HuH-7.5 (cell line): ENCODE results near the gene HPSE2.
"Not testable (repeated sequence)": the region's sequence is repeated elsewhere in the genome, so short reads cannot be mapped to it uniquely, and the experiment has no call there.

Source experiments
- DNase-seq: peaks from one replicate; pipeline ENCODE4 v3.0.0; 2011; ENCODE audit warnings: low spot score

HPSE2 gene

DNA sequence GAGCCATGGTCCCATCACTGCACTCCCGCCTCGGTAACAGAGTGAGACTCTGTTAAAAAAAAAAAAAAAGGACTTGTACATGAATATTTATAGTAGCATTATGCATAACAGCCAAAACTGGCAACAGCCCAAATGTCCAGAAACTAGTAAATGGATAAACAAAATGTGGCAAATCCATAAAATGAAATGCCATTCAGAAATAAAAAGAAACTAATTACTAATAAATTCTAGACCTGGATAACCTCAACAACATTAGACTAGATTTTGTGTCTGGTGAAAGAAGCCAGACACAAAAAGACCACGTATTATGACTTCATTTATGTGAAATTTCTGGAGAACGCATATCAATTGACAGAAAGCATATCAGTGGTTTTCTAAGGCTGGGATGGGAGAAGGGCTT, 74.5 kb downstream of the HPSE2 start:
- no peak for DNase-seq

DNA sequence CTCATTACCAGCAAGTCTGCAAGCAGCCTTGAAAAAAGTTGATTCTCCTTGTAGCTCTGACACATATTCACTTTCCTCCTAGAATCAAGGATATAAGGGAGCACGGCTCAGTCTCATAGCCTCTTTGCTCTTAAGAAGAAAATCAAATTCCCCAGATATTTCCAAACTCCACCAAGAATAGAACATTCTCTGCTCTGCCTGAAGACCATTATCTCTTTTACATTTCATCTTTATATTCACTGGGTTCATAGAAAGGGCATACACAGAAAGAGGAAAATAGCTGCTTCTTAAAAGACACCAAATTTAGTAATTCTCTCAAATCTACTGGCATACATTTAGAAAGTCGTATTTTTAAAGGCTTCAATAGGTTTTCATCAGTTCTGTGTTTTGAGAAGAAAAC, 92.0 kb downstream of the HPSE2 start:
- no peak for DNase-seq

DNA sequence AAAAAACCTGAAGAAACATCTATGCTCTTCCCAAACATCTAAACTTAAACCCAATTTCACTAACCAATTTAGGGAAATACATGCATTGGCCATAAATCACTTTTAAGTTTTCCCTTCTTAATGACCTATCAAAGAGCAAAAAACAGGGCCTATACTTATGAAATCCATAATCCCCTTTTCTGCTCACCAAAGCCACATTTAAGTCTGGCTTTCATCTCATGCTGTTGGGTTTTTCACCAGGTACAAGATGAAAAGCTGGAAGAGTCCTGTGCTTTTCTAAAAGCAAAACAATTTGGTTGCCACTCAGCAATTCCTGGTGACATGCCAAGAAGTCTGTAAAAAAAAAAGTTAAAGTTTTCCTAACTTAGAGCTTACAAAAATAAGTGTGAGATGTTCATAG, 92.6 kb downstream of the HPSE2 start:
- DNase-seq = no peak

DNA sequence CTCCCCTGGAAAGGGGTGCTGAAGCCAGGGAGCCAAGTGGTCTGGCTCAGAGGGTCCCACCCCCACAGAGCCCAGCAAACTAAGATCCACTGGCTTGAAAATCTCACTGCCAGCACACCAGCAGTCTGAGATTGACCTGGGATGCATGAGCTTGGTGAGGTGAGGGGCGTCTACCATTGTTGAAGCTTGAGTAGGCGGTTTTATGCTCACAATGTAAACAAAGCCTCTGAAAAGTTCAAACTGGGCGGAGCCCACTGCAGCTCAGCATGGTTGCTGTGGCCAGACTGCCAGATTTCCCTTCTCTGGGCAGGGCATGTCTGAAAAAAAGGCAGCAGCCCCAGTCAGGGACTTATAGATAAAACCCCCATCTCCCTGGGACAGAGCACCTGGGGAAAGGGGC, 102.8 kb downstream of the HPSE2 start:
- not testable (repeated sequence) for DNase-seq

DNA sequence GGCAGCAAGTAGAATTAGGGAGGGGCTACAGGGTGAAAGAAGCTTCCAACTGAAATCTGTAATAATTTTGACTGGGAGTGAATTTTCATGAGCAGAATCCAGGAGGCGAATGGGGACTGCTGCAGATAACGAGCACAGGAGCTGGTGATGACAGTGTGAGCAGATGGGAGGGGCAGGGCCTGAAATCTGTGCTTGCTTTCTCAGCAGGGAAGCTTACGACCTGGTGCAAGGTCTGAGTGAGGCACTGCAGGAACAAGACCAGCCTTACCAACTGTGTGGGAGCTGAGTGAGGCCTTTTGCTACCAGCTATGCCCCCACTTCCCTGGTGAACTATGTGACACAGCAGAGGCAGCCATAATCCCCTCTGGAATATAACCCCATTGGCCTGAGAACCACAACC, 109.8 kb downstream of the HPSE2 start:
- no peak for DNase-seq

DNA sequence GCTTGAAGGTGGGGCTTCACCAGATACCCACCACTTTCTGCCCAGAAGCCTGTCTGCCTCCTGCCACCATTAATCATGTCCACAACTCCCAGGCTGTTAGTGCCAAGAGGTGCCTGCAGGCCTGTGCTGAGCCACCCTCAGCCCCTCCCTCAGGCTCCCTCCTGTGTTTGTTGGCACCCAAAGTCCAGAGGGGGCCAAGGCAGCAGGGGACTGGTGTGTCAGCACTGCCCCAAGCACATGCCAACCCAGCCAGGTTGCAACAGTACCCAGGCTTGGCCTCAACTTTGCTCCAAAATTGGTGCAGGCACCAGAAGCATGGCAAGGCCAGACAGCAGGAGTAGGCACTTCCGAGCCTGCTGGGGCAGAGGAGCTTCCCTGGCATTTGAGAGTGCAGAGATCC, 111.3 kb downstream of the HPSE2 start:
- DNase-seq = no peak

DNA sequence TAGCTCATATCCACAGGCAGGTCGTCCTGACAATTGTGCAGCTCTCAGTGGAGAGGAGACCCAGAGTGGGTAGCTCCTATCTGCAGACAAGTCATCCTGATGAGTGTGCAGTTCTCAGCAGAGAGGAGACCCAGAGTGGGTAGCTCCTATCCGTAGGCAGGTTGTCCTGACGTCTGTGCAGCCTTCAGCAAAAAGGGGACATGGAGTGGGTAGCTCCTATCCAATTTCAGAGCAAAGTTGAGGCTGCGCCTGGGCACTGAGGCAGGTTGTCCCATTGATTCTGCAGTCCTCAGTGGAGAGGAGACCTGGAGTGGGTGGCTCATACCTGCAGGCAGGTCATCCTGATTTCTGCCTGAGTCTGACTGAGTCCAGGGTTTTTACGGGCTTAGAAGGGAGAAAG, 111.8 kb downstream of the HPSE2 start:
- no peak for DNase-seq

DNA sequence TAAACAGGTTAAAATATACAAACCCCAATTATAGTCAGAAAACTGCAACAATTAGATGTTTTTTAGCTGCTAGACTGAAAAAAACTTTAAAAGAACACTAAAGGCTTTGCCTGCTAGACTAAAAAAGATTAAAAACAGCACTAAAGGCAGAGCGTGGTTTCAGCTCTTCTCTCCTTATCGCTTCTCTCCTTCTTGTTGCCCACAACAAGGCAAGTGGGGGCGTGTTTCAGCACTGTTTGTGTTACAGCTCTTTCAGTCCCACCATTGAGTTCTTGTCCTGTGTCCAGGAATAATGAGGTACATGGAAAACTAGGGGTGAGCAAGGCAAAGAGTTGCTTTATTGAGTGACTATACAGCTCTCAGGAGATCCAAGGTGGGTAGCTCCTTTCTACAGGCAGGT, 112.3 kb downstream of the HPSE2 start:
- DNase-seq = no peak

DNA sequence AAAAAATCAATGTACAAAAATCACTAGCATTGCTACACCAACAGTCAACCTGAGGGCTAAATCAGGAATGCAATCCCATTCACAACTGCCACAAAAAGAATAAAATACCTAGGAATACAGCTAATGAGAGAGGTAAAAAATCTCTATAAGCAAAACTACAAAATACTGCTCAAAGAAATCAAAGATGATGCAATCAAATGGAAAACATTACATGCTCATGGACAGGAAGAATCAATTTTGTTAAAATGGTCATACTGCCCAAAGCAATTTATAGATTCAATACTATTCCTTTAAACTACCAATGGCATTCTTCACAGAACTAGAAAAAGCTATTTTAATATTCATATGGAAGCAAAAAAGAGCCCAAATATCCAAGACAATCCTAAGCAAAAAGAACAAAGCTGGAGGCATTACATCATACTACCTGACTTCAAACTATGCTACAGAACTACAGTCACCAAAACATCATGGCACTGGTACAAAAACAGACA, 116.3 kb downstream of the HPSE2 start:
- no peak for DNase-seq

DNA sequence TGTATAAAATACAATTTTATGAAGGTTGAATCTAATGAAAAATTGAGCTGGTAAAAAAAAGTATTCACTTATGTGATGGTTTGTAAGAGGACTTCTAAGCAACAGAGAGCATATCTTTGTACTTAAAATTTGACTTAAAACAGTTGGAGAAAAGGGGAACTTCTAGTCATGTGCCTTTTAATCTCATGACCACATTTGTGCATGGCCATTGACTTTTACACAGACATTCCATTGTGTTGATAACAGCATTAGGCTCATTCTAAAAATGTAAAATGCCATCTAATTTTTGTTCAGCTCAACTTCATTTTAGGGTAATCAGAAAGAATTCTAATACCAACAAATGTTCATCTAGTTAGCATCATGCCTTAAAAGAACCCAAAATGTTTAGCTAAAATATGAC, 119.9 kb downstream of the HPSE2 start:
- no peak for DNase-seq

DNA sequence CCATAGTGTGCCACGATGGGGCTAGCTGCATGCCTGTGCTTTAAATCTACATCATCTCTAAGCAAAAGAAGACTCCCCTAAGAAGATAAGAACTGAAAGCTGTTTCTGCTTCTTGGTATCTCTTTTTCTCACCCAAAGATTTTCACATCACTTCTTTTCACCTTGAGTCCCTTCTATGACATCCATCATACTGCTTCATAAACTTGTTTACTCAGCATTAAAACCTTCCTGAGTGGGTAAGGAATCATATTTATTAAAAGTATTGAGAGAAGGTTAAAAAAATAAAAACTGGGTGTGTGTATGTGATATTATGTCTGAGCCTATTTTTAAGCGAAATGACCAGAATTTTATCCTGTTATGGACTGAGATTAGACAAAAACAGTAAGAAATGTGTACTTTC, 150.3 kb downstream of the HPSE2 start:
- no peak for DNase-seq

DNA sequence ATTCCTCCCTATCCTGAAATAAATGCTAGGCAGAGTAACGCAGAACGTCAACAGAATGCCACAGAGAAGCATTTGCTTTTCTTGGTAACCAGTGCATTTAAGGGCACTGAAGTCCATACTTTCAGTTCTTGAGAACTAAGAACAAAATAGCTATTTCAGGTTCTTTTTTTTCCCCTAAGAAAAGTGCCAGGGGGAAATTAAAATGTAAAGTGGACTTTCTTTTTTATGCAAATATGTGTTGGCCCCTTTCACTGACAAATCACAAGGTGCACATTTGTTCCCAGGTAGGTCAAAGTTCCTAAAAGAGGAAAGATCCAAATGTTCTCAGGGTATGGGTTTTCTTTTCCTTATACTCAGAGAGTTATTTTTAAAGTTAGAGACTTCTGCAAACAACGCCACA, 151.5 kb downstream of the HPSE2 start:
- no peak for DNase-seq

DNA sequence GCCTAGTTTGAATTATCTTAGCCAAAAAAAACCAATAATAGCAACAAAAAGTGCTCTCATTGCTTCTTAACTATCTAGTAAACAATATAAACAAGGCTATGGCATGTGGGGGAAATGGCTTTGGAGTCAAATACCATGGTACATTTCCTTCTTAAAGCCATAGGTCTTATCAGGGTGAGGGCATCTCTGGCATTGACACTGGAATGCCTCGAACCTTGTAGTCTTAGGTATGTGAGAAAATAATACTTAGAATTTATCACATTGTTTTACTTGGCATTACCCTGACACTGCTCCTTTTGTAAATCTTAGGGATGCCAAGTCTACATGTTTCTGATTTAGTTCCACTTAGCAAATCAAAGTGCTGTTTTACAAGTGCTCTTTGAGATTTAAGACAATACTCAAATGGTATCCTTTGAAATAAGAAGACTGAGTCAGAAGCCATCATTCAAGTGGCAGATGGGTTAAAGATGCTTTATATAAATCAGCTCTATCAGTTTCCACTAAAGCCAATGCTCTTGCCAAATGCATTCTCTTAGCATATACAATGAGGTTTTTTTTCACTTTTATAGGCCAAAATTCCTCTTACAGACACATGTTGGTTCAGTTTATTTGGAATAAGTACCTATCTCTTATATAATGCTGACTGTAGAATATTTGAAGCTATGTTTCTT, 155.2 kb downstream of the HPSE2 start:
- no peak for DNase-seq

DNA sequence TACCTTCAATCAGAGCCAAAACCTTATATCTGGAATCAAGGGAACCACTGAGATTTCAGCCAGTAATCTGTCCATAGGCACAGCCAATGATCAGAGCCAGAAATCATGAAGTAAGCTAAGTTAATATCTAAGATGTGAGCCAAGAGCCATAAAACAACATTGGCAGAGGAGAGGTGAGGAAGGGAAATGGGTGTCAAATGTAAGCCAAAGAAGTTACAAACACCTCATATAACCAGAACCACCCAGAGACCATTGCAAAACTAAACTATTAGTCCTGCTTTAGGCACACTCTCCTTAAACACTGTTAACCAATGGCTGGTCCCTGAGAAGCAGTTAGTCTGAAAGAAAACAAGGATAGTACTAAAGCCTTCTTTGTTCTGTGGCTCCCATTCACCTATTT, 173.1 kb downstream of the HPSE2 start:
- DNase-seq = no peak

DNA sequence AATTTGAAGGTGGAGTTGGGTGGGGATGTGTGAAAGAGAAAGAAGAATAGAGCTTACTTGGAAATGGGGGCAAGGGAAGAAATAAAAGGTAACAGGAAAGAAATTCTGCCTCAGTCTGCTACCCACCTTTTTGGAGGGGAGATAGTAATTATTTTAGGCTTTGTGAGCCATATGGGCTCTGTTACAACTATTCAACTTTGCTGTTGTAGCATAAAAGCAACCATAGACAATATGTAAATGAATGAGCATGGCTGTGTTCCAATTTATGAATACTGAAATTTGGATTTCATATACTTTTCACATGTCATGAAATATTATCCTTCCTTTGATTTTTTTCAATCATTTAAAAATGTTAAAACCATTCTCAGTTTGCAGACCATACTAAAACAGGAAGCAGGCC, 176.9 kb downstream of the HPSE2 start:
- no peak for DNase-seq

DNA sequence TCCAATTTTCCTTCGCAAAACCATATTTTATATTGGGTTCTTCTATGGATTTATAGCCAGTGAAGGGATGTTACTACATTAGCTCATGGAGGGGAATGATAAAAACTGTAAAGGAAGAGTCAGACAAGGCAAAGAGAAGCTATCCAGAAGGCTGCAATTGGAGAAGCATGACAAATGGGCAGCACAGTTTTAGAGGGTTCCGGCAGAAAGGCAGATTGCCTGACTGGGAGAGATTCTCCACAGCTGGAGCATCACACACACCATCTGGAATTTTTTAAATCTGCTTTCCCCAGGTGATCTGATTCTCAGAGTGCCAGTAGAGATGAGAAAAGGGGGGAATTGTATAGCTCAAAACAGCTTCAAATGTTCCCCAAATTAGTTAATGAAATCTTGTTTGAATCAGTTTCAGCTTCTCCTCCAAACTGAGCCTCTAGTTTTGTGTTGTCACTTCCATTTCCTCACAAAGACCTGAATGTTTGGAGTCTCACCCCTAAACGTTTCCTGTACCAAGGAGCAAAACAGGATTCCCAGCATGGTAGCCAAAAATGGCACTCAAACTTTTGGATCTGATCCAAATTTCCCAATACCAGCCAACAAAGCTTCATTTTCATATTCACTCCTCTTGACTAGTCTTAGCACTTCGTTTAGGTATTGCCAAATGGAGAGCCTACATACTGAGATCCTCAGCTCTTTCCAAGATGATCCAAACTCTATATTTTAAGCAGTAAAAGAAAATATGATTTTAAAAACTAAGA, 177.5 kb downstream of the HPSE2 start:
- no peak for DNase-seq

DNA sequence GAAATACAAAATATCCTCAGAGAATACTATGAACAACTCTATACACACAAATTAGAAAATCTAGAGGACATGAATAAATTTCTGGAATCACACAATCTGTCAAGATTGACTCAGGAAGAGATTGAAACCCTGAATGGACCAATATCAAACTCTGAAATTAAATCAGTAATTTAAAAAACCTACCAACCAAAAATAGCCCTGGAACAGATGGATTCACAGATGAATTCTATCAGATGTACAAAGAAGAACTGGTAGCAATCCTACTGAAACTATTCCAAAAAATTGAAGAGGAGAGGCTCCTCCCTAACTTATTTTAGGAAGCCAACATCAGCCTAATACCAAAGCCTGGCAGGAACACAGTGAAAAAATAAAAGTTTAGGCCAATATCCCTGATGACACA, 190.0 kb downstream of the HPSE2 start:
- DNase-seq = no peak

DNA sequence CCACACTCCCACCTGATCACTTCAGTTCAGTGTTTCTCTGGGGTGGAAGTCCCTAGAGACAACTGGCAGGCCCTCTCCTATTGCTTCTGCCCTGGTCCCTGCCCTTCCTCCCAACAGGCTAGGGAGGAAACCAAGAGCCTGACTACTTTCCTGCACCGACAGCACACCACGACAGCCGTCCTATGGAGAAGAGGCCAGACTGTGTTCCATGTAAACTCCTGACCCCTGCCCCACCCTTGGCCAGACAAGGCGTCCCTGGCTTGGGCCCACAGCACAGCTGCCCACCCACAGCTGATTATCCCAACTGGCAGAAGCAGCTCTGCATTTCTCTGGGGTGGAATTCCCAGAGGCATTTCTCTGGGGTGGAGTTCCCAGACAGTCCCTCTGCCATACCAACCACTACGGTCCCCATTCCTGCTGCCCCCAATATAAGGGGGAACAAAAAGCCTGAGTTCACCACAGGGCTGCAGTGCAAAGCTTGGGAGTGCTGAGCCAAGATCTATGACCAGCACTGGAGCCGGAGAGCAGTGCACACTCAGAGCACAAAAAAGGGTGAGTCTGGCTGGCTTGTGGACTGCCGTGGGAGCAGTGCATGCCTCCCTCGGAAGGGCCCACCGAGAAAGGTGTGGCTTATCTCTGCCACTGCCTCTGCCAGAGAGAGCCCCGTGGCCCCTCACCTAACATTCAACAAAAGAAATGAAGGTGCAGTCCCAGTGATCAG, 193.4 kb downstream of the HPSE2 start:
- no peak for DNase-seq

DNA sequence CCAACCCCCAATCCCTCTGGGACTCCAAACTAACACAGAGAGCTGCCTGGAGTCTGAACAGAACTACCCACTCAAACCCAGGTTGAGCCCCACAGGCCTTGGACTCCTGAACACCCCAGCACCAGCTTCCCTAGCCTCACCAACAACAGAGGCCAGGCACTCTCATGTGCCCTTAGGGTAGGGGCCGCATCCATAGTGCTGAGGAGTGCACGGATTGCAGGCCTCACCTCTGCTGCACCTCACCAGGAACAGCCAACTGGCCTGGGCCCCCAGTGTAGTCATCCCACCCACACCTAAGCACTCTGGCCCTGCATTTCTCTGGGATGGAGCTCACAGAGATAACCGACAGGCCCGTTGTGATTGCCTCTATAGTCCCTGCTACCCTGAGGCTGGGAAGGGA, 194.2 kb downstream of the HPSE2 start:
- DNase-seq = no peak

DNA sequence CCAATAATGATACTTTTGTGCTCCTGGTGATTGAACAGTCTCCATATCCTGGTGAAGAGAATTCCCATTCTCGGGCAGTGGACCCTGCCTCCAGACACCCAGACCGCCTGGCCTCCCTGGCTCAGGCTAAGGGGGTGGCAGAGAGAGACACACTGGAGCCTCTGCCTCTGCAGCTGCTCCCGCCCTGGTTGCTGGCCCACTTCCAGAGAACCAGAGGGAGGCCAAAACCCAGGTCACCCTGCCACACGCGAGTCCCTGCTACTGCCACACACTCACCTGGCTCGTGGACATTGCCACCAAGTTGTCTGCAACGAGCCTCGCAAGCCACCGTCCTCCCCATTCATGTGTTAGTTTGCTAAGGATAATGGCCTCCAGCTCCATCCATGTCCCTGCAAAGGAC, 221.8 kb downstream of the HPSE2 start:
- DNase-seq = no peak

DNA sequence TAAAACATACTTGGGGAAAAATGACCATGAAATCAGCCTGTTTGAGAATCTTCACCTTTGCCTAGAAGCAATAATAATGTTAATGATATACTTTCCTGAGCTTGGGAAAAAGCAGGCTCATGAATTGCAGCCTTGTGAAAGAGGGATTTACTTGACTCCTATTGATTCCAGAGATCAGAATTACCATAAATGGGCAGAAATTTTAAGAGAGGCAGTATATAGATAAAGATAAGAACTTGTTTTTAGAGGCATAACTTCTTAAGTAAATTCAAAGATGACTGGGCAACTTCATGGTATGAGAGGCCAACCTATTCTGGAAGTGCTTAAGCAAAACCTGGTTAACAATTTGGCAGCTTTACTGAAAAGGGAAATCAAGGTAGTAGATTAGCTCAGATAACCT, 225.4 kb downstream of the HPSE2 start:
- no peak for DNase-seq

DNA sequence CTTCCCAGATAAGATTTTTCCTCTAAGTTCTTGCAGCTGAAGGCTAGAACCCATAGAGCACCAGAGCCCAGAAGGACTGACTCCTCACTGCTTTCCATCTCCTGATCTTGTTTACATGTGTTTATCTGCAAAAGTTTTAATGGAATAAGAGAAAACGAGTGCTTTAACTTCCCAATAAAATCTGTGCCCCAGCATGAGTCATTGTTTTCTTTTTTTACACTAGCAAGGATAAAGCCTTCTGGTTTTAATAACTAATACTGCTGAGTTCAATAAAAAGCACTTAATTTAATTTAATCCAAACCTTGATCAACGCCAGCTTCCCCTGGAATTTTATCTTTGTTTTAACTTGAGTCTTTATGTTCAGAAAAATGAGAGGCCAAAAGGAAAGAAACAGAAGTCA, 227.6 kb downstream of the HPSE2 start:
- DNase-seq = no peak

DNA sequence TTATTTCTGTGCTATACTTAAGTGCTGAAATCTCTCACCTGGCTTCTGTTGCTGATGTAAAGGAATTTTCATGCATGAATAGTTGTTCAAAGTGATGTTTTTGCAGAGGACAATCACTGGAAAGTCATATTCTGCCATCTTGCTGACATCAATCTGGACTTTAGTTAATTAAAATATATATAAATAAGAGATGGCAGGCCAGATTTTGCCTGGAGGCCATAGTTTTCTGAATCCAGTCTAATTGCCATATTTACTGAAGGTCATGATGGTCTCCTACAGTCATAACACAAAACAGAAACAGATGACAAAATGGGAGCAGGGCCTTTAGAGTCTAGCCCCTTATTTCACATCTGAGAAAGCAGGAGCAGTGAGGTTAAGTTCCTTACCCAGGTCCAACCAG, 228.2 kb downstream of the HPSE2 start:
- DNase-seq = no peak
